BJ (cell line): Measurements from ENCODE around the gene CAD. TPM values are rescaled to one million over a fixed set of nuclear protein-coding genes. Genes with fewer than 3 reads are reported as not detected.

ENCODE experiments used
- CTCF ChIA-PET: fragments of 350-600 bp; formaldehyde crosslinking; extraction: SDS; loops from one replicate; lab custom pipeline; 2021; ENCODE audit warnings: antibody characterized with exemption, inconsistent platforms; lab: Yijun Ruan, JAX
- POLR2A ChIA-PET: fragments of 300-600 bp; sonication (Branson Sonifier 250); formaldehyde crosslinking; extraction: SDS; loops from one replicate; lab custom pipeline; 2021; ENCODE audit warnings: antibody characterized with exemption; lab: Charles Lee
- DNase-seq: peaks from one replicate; pipeline ENCODE4 v3.0.0-alpha.2; 2011; ENCODE audit warnings: low read depth
- H3K27me3 ChIP-seq: 2 replicates; pipeline ENCODE4 v1.6.0; 2011; ENCODE audit warnings: low read length; ENCODE audit not compliant: control insufficient read depth, insufficient read depth
- H3K36me3 ChIP-seq: 2 replicates; pipeline ENCODE4 v1.5.1; 2011; ENCODE audit warnings: low read length; ENCODE audit not compliant: control insufficient read depth, insufficient read depth
- H3K4me3 ChIP-seq: 2 replicates; pipeline ENCODE4 v1.5.1; 2011; ENCODE audit warnings: low read depth, mild to moderate bottlenecking, control low read depth, low read length
- polyA plus RNA-seq: library from polyadenylated mRNA; depleted of rRNA; stranded (reverse); fragments of >200 nt; gene quantifications from 2 replicates; pipeline ENCODE4 v1.2.3, GENCODE V29; 2011
- TF ChIP-seq, protein P1 (sequence below): IDR thresholded peaks from 2 replicates; pipeline ENCODE4 v1.5.1; 2011; ENCODE audit warnings: low read depth, mild to moderate bottlenecking, control low read depth, inconsistent platforms, low read length, moderate library complexity; ENCODE audit not compliant: insufficient read depth

The CAD gene
- polyA plus RNA-seq, 1 experiment: 26.6 TPM

DNA sequence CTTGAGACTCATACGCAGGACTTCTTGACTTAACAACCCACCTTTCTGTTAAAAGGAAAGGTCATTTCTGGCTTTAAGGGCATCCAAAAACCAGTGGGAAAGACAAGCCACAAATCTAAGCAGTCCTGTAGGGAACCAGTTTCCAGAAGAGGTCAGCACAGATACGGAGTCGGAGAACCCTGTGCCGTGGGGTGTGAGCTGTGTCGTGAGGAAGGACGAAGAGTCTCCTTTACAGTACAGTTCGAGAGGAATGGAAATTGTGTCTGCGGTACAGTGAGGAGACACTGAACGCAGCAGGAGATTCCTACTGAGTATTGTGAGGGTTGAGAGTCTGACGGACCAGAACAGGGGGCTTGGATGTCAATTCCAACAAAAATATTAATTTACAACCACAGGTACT lies 27.9 kb downstream of the CAD start:
- POLR2A ChIA-PET: no interaction called here
- H3K36me3 ChIP-seq: peaks cover 22% of the 10 kb centered on the region
- no peak for DNase-seq
- CTCF ChIA-PET: interaction anchor here (0.7 to 2.0 kb wide), 3 partner anchors 17 to 35 kb away, joined by 3 to 5 read pairs (median 3); no protein-coding TSS in a partner anchor
- no peaks in the 10 kb centered on the region for H3K27me3 ChIP-seq
- TF ChIP-seq, protein P1, sequence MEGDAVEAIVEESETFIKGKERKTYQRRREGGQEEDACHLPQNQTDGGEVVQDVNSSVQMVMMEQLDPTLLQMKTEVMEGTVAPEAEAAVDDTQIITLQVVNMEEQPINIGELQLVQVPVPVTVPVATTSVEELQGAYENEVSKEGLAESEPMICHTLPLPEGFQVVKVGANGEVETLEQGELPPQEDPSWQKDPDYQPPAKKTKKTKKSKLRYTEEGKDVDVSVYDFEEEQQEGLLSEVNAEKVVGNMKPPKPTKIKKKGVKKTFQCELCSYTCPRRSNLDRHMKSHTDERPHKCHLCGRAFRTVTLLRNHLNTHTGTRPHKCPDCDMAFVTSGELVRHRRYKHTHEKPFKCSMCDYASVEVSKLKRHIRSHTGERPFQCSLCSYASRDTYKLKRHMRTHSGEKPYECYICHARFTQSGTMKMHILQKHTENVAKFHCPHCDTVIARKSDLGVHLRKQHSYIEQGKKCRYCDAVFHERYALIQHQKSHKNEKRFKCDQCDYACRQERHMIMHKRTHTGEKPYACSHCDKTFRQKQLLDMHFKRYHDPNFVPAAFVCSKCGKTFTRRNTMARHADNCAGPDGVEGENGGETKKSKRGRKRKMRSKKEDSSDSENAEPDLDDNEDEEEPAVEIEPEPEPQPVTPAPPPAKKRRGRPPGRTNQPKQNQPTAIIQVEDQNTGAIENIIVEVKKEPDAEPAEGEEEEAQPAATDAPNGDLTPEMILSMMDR: no peak
- no peak overlapping the region for H3K4me3 ChIP-seq

DNA sequence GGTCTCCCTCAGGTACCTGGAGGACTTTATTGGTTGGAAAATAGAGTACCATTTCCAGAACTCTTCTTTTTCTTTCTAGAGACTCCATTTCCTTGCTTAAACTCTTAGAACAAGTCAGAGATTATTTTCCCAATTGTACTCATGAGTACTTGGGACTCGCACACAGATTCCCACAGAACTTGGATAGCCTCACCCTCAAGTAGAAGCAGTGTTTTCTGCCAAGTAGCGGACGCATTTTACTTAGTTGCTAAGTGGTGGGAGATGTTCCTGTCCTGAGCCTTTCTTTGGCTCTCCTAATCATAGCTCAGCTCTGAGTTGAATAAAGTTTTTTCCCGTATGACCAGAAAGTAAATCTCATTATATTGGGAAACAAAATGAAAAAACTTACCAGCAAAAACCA lies 28.5 kb downstream of the CAD start:
- TF ChIP-seq, protein P1: no peak
- Histone ChIP-seq H3K36me3 (peaks cover 18% of the 10 kb centered on the region), H3K4me3 (no peak overlapping the region), H3K27me3 (peaks cover 2% of the 10 kb centered on the region; the same call in 1 of the 2 replicates)
- POLR2A ChIA-PET: no interaction called here
- no peak for DNase-seq
- CTCF ChIA-PET: interaction anchor here (1.0 to 2.0 kb wide), 2 partner anchors 19 to 34 kb away, joined by 3 to 5 read pairs; no protein-coding TSS in a partner anchor

DNA sequence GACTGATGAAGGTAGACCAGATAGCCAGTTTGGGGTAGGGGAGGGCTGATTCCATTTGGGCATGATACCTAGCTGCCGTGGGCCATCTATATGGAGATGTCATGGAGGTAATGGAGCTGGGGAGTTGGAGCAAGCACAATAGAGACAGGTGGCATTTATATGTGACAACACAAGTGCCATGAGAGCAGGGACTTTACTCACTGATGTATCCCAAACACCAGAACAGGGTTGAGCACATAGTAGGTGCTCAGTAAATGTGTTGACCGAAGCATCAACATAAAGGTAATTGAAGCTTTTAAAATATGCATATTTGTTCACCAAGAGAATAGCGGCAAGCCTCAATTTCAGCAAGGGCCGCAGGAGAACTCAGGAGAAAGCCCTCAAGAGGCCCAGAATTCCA lies 30.7 kb downstream of the CAD start:
- Histone ChIP-seq H3K4me3 (no peak overlapping the region), H3K36me3 (peaks cover 3% of the 10 kb centered on the region; the same call in 1 of the 2 replicates), H3K27me3 (peaks cover 13% of the 10 kb centered on the region)
- TF ChIP-seq, protein P1: no peak
- CTCF ChIA-PET: interaction anchor here (0.5 to 4.3 kb wide), 5 partner anchors 17 to 57 kb away, joined by 3 to 24 read pairs (median 4); partner anchors contain the start of gene TRIM54
- POLR2A ChIA-PET: no interaction called here
- no peak for DNase-seq

DNA sequence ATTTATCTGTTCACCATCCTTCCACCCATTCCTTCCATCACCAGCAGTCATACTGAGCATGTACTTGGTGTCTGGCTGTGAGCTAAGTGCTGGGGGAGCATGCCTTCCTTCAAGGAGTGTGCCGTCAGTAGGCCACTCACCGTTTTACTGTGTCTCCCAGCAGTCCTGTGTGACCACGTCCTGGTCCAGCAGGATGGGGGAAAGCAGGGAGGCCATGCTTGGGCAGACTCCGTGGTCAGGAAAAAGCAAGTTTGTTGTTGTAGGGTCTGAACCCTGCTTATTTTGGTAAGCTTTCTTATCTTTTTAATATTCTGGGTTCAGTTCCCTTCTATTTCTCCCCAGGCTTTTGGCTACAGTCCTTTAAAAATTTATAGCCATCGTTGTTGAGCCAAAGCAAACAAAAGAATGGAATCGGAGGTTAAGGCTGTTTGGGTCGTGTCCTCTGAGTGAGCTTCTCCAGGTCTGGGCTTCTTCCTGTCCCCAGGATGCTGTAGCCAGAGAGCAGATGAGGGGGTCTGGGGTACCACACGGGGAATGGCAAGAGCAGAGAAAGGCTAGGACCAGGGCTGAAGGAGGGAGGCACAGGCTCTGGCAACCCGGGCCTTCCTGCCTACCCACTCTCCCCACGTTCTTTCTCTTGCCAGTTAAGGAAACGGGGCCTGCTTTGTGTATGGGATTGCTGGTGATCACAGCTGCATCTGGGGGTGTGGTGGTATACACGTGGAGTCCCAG lies 32.2 kb downstream of the CAD start:
- DNase-seq: no peak
- CTCF ChIA-PET: interaction anchor here (0.8 to 4.3 kb wide), 9 partner anchors 9 to 56 kb away, joined by 3 to 24 read pairs (median 4); partner anchors contain the start of gene TRIM54
- peaks cover 13% of the 10 kb centered on the region for H3K27me3 ChIP-seq
- H3K36me3 ChIP-seq: 0 out of 2 replicates have a peak, but pooled peaks cover 1% of the 10 kb centered on the region
- TF ChIP-seq, protein P1: no peak
- no peak overlapping the region for H3K4me3 ChIP-seq
- POLR2A ChIA-PET: no interaction called here

DNA sequence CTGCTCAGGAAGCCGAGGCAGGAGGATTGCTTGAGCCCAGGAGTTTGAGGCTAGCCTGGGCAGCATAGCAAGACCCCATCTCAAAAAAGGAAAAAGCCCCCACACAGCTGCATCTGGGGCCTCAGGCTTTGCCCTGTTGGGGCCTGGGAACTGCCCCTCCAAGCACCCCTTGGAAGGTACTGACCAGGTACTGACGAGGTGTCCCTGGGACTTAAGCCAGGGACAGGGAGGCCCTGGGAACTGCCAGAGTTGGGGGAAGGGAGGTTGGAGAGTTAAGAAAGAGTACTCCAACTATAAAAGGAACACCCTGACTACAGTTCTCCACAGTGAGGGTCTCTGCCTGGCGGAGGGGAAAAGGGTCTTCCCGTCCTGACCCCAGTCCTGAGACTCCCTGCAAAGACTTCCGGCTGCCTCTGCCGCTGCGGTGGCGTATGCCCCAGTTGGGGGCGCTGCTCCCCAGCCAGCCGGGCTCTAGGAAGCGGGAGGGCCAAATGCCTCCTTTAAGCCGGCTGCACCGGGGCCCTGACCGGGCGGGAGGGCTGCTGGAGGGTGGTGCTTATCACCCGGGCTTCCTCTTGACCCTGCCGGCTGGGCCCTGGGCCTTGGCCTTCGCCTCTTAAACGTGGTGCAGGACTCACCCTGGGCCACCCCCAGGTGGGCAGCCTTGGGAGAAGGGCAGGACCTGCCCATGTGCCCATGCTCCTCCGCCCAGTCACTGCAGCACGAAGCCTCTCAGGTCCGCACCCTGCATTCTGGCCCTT lies 32.9 kb downstream of the CAD start:
- Histone ChIP-seq H3K36me3 (no peaks in the 10 kb centered on the region), H3K27me3 (peaks cover 13% of the 10 kb centered on the region), H3K4me3 (no peak overlapping the region)
- TF ChIP-seq, protein P1: peak; percentile 76
- ChIA-PET POLR2A (no interaction called here), CTCF (interaction anchor here (0.8 to 4.3 kb wide), 9 partner anchors 9 to 53 kb away, joined by 3 to 24 read pairs (median 4); partner anchors contain the start of gene TRIM54)
- DNase-seq: no peak
